Tibial artery (tissue), 4 donors: ENCODE results near the gene FOXJ1.

Source experiments
- DNase-seq, 2 donors: peaks; one replicate each; pipeline ENCODE4 v3.0.0-alpha.2; 2019
- H3K27ac ChIP-seq, 2 donors: fragments of 200-600 bp; sonication (generic) in 1 of 2; 1 replicate in 1 of 2; 2 replicates in 1 of 2; pipeline ENCODE4 v1.5.1; 2018 to 2019; ENCODE audit warnings: mild to moderate bottlenecking in 1 of 2
- H3K27me3 ChIP-seq, 2 donors: fragments of 200-600 bp; sonication (generic) in 1 of 2; one replicate each; pipeline versions ENCODE4 v1.5.1 to v1.6.0; 2016 to 2019
- H3K36me3 ChIP-seq, 3 donors: fragments of 200-600 bp; sonication (generic) in 2 of 3; one replicate each; pipeline ENCODE4 v1.5.1; 2016 to 2019; ENCODE audit warnings: mild to moderate bottlenecking in 2 of 3
- H3K4me1 ChIP-seq, 4 donors: fragments of 200-600 bp; sonication (generic) in 2 of 4; 1 replicate in 3 of 4; 2 replicates in 1 of 4; pipeline ENCODE4 v1.5.1; 2016 to 2019
- H3K4me3 ChIP-seq, 2 donors: fragments of 200-600 bp; sonication (generic) in 1 of 2; 1 replicate in 1 of 2; 2 replicates in 1 of 2; pipeline ENCODE4 v1.5.1; 2018 to 2019; ENCODE audit warnings: mild to moderate bottlenecking in 2 of 2
- H3K9me3 ChIP-seq, 3 donors: fragments of 200-600 bp; sonication (generic) in 1 of 3; one replicate each; pipeline ENCODE4 v1.5.1; 2016 to 2019
- intact Hi-C: fragments of 100-400 bp; cut with DNase I; formaldehyde crosslinking; loops from one replicate; pipeline ENCODE4 v1.15.0; 2023; ENCODE audit warnings: low total_unique reads
- TF ChIP-seq, protein P1 (sequence below), 2 experiments: fragments of 200-600 bp in 1 of 2; fragments of 450-650 bp in 1 of 2; IDR thresholded peaks; one replicate each; pipeline ENCODE4 v1.5.1; 2017 to 2019; ENCODE audit warnings: antibody characterized with exemption in 2 of 2, mild to moderate bottlenecking in 1 of 2, moderate library complexity in 1 of 2

FOXJ1 gene

GRCh38 chr17:76138234-76138895 is 2.7 kb downstream of the FOXJ1 start:
- TF ChIP-seq, protein P1, sequence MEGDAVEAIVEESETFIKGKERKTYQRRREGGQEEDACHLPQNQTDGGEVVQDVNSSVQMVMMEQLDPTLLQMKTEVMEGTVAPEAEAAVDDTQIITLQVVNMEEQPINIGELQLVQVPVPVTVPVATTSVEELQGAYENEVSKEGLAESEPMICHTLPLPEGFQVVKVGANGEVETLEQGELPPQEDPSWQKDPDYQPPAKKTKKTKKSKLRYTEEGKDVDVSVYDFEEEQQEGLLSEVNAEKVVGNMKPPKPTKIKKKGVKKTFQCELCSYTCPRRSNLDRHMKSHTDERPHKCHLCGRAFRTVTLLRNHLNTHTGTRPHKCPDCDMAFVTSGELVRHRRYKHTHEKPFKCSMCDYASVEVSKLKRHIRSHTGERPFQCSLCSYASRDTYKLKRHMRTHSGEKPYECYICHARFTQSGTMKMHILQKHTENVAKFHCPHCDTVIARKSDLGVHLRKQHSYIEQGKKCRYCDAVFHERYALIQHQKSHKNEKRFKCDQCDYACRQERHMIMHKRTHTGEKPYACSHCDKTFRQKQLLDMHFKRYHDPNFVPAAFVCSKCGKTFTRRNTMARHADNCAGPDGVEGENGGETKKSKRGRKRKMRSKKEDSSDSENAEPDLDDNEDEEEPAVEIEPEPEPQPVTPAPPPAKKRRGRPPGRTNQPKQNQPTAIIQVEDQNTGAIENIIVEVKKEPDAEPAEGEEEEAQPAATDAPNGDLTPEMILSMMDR (IDR thresholded peaks at IDR 0.05), result no peak
- Histone ChIP-seq H3K9me3 (no peaks in the 10 kb centered on the region), H3K27me3 (peaks cover 7 to 77% of the 10 kb centered on the region in 2 donors), H3K4me1 (peaks cover 0 to 42% (median 31%) of the 10 kb centered on the region in 4 donors), H3K4me3 (no peak overlapping the region), H3K27ac (no peak overlapping the region), H3K36me3 (no peaks in the 10 kb centered on the region)
- DNase-seq, result no peak
- intact Hi-C loops, result no loop called here

GRCh38 chr17:76137351-76138233 is 3.5 kb downstream of the FOXJ1 start:
- TF ChIP-seq, protein P1 (IDR thresholded peaks at IDR 0.05), result no peak
- no peaks in the 10 kb centered on the region for H3K36me3 ChIP-seq
- no peak for DNase-seq
- H3K4me3 ChIP-seq, result no peak overlapping the region
- H3K27me3 ChIP-seq, result peaks cover 7 to 84% of the 10 kb centered on the region in 2 donors
- H3K27ac ChIP-seq, result no peak overlapping the region
- intact Hi-C loops, result no loop called here
- no peaks in the 10 kb centered on the region for H3K9me3 ChIP-seq
- H3K4me1 ChIP-seq, result peaks cover 0 to 42% (median 31%) of the 10 kb centered on the region in 4 donors

DNA sequence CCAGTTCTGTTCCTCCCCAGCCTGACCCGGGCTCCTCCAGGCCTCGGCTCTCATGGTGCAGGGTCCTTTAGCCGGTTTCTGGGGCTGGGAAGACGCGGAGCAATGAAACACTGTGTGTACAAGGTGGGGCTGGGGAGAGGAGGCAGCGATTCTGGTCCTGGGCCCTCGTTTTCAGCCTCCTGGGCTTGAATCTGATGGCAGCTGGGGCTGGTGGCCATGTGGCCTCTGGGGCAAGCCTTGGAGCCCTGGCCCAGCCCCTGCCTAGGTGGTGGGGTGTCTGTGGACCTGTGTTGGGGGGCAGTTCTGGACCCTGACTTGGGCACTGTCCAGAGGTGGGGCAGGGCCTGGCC is 4.1 kb downstream of the FOXJ1 start:
- TF ChIP-seq, protein P1 (IDR thresholded peaks at IDR 0.05), result no peak
- Histone ChIP-seq H3K27ac (no peak overlapping the region), H3K9me3 (no peaks in the 10 kb centered on the region), H3K36me3 (no peaks in the 10 kb centered on the region), H3K4me1 (peaks cover 0 to 42% (median 31%) of the 10 kb centered on the region in 4 donors), H3K27me3 (peaks cover 7 to 91% of the 10 kb centered on the region in 2 donors), H3K4me3 (no peak overlapping the region)
- no peak for DNase-seq
- intact Hi-C loops, result no loop called here

DNA sequence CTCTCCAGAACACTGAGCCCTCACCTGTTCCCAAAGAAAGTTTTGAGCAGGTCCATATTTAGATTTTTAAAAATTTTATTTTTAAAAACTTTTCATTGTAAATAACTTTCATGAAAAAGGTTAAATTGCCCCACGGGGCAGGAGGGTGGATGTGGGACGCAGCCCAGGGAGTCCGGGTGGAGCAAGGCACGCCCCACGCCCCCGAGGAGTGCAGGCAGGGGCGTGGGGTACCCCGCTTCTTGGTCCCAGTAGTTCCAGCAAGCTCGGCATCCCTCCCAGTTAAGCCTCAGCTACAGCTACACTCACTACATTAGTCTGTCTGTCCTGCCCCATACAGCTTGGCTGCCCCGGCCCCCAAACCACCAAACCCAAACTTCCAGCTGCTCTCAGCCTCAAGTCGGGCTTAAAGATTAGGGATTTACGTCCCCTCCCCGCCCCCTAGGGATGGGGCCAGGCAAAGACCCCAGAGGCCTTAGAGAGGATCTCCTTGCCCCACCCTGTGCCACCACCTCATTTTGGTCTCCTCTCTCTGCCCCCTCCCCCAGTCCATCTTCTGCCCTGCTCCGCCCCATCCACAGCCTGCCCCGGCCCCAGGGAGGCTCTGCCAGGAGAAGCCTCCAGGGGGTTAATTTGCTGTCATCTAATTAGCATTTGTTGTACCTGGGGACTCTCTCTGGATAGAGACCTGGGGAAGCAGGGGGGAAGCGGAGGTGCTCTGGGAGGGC is 4.6 kb downstream of the FOXJ1 start:
- TF ChIP-seq, protein P1 (IDR thresholded peaks at IDR 0.05), result no peak
- Histone ChIP-seq H3K27me3 (peaks cover 7 to 96% of the 10 kb centered on the region in 2 donors), H3K4me3 (no peak overlapping the region), H3K9me3 (no peaks in the 10 kb centered on the region), H3K36me3 (no peaks in the 10 kb centered on the region), H3K4me1 (peaks cover 0 to 38% (median 28%) of the 10 kb centered on the region in 4 donors), H3K27ac (no peak overlapping the region)
- no peak for DNase-seq
- intact Hi-C loops, result no loop called here

- Histone ChIP-seq H3K4me3 (no peak overlapping the region), H3K27ac (no peak overlapping the region), H3K27me3 (peaks cover 7 to 100% of the 10 kb centered on the region in 2 donors), H3K9me3 (no peaks in the 10 kb centered on the region), H3K36me3 (no peaks in the 10 kb centered on the region), H3K4me1 (peaks cover 0 to 32% (median 22%) of the 10 kb centered on the region in 4 donors)
- TF ChIP-seq, protein P1 (IDR thresholded peaks at IDR 0.05), result no peak
- DNase-seq, result no peak
- intact Hi-C loops, result no loop called here
Observed at GRCh38 chr17:76135810-76136188, 5.2 kb downstream of the FOXJ1 start.
